Astrocyte of the spinal cord (primary cell): Measurements from ENCODE around the gene DHRS12.

Experiments used
- DNase-seq: peaks from one replicate; pipeline ENCODE4 v3.0.0; 2011; ENCODE audit warnings: low read depth, low spot score
- H3K4me3 ChIP-seq: 2 replicates; pipeline ENCODE4 v1.5.1; 2011; ENCODE audit warnings: low read depth, mild to moderate bottlenecking, low read length, moderate library complexity
- CTCF ChIP-seq: IDR thresholded peaks from 2 replicates; pipeline ENCODE4 v1.5.1; 2012; ENCODE audit warnings: low read depth, mild to moderate bottlenecking, low read length, inconsistent platforms
- in situ Hi-C: cut with HindIII; loops from 2 replicates; pipeline ENCODE4 v1.10.0; 2017; ENCODE audit warnings: low sequenced_read_pairs

The DHRS12 gene

GRCh38 chr13:51803422-51804294 is at the start of gene DHRS12:
Gene DHRS12 (minus strand): TSS chr13:51804163. CDS start chr13:51799659, 4,504 bp downstream.
- in situ Hi-C loops = no loop called here

GRCh38 chr13:51849145-51850101 is 45.5 kb upstream of the DHRS12 start:
- TF ChIP-seq CTCF = peak; percentile 60
- in situ Hi-C loops = no loop called here
- no peak overlapping the region for H3K4me3 ChIP-seq
- DNase-seq = peak; percentile 4

More at GRCh38 chr13:51803422-51804294, at the start of gene DHRS12:
- peak within 1 kb of the TSS; percentile 73 for H3K4me3 ChIP-seq
- DNase-seq = peak; percentile 77
- TF ChIP-seq CTCF = no peak

GRCh38 chr13:51848674-51849073 is 44.7 kb upstream of the DHRS12 start:
- no peak for TF ChIP-seq CTCF
- no peak overlapping the region for H3K4me3 ChIP-seq
- in situ Hi-C loops = no loop called here
- peak; percentile 15 for DNase-seq

GRCh38 chr13:51846756-51847155 is 42.8 kb upstream of the DHRS12 start:
- H3K4me3 ChIP-seq = no peak overlapping the region
- TF ChIP-seq CTCF = no peak
- in situ Hi-C loops = no loop called here
- no peak for DNase-seq

- H3K4me3 ChIP-seq = no peak overlapping the region
- no peak for DNase-seq
- in situ Hi-C loops = no loop called here
- no peak for TF ChIP-seq CTCF
Observed at GRCh38 chr13:51845574-51846318, 41.8 kb upstream of the DHRS12 start.
